PC-9 (cell line): ENCODE data around the gene SYNE1.

Experiments used
- EZH2 ChIP-seq: fragments of 200-600 bp; sonication (generic); IDR thresholded peaks from 2 replicates; pipeline ENCODE4 v1.8.0; 2017; ENCODE audit warnings: antibody characterized with exemption, low read depth
- TF ChIP-seq, protein P1 (sequence below): fragments of 200-600 bp; sonication (generic); conservative IDR thresholded peaks from 2 replicates; pipeline ENCODE4 v1.6.1; 2017; ENCODE audit warnings: mixed run types, antibody characterized with exemption, mild to moderate bottlenecking, moderate library complexity

GRCh38 chr6:152432758-152433157 lies 204.4 kb downstream of the SYNE1 start:
- TF ChIP-seq, protein P1, sequence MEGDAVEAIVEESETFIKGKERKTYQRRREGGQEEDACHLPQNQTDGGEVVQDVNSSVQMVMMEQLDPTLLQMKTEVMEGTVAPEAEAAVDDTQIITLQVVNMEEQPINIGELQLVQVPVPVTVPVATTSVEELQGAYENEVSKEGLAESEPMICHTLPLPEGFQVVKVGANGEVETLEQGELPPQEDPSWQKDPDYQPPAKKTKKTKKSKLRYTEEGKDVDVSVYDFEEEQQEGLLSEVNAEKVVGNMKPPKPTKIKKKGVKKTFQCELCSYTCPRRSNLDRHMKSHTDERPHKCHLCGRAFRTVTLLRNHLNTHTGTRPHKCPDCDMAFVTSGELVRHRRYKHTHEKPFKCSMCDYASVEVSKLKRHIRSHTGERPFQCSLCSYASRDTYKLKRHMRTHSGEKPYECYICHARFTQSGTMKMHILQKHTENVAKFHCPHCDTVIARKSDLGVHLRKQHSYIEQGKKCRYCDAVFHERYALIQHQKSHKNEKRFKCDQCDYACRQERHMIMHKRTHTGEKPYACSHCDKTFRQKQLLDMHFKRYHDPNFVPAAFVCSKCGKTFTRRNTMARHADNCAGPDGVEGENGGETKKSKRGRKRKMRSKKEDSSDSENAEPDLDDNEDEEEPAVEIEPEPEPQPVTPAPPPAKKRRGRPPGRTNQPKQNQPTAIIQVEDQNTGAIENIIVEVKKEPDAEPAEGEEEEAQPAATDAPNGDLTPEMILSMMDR: no peak
- no peak for TF ChIP-seq EZH2
